HFFc6 (cell line): ENCODE results near the gene PLAGL2. TPM values are rescaled to one million over a fixed set of nuclear protein-coding genes. Genes with fewer than 3 reads are reported as not detected.
A peak's percentile ranks its signal among the peaks of the same experiment; 100 is the strongest.

Experiments
- DNase-seq: peaks from one replicate; pipeline ENCODE4 v3.0.0-alpha.2; 2018
- H3K27ac Mint-ChIP-seq: 2 replicates; pipeline ENCODE4 v1.8.0; 2020; ENCODE audit warnings: mild to moderate bottlenecking, mixed read lengths
- H3K27me3 Mint-ChIP-seq: 2 replicates; pipeline ENCODE4 v1.8.0; 2021; ENCODE audit warnings: mild to moderate bottlenecking, moderate library complexity, mixed read lengths; ENCODE audit not compliant: insufficient read depth
- H3K36me3 Mint-ChIP-seq: 2 replicates; pipeline ENCODE4 v1.8.0; 2021; ENCODE audit warnings: low read depth, mixed read lengths
- H3K4me1 Mint-ChIP-seq: 2 replicates; pipeline ENCODE4 v1.8.0; 2020; ENCODE audit warnings: low read depth, mixed read lengths
- H3K4me3 Mint-ChIP-seq: 2 replicates; pipeline ENCODE4 v1.8.0; 2020; ENCODE audit warnings: mild to moderate bottlenecking, moderate library complexity, mixed read lengths
- H3K9me3 Mint-ChIP-seq: 2 replicates; pipeline ENCODE4 v1.8.0; 2020; ENCODE audit warnings: mild to moderate bottlenecking, mixed read lengths
- total RNA-seq, 6 experiments: library from RNA; stranded (reverse); fragmentation: NEBNext Ultra II Directional; extraction: Animal tissue kit (Norgen Biotek cat#: 25700); gene quantifications; 2 replicates in 1 of 6; 3 replicates in 5 of 6; pipeline ENCODE4 v1.2.3, GENCODE V29; 2021
- TF ChIP-seq, protein P1 (sequence below): fragments of 200-600 bp; sonication (generic); IDR thresholded peaks from 2 replicates; pipeline ENCODE4 v1.5.0; 2021; ENCODE audit warnings: antibody characterized with exemption, mild to moderate bottlenecking

Gene PLAGL2
- total RNA-seq, 6 experiments from 2014 or later, result 8.5 to 11.1 (median 9.5) TPM

DNA sequence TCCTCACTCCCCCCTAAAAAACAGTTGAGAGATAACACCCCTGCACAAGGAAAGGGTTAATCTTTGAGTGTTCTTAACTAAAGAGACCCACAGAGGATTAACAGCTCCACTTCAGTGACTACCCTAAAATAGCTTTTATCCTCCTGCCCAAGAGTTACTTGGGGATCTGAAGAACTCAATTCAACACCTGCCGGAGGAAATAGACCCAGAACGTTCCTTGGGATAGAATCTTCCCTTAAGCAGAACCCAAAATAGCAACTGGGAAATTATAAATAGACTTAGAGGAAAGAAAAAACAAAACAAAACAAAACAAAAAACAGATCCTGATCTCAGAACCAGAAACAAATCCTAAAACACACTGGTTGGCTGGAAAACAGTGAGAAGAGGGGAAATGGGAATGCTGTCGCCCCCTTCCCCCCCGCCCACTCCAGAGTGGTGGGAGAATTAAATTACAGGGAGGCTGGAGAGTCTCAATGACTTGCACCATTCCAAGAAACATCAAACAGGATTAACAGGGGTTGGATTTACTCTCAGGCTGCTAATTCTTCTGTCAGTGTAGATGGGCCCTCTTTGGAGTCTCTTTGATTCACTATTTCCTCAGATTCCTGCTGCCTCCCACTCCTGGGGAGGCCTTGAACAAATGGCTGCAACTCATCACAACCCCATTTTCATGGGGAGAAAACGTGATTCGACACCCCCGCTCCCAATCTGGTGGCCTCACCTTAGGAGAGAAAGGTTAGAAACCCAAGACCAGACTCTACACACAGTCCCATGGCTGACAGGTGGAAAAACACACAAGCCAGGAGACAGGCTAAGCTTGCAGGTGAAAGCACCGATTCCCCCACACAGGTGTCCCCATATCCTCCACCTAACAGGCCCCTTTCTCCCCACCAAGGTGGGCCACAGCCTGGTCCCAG, 1.4 kb downstream of the PLAGL2 start:
- Mint-ChIP-seq H3K4me1 (peaks cover 84% of the 10 kb centered on the region), H3K27ac (peak overlapping the region; percentile 81), H3K36me3 (peaks cover 11% of the 10 kb centered on the region; the same call in 1 of the 2 replicates), H3K27me3 (peaks cover 2% of the 10 kb centered on the region), H3K9me3 (no peaks in the 10 kb centered on the region), H3K4me3 (peak overlapping the region; percentile 98)
- TF ChIP-seq, protein P1, sequence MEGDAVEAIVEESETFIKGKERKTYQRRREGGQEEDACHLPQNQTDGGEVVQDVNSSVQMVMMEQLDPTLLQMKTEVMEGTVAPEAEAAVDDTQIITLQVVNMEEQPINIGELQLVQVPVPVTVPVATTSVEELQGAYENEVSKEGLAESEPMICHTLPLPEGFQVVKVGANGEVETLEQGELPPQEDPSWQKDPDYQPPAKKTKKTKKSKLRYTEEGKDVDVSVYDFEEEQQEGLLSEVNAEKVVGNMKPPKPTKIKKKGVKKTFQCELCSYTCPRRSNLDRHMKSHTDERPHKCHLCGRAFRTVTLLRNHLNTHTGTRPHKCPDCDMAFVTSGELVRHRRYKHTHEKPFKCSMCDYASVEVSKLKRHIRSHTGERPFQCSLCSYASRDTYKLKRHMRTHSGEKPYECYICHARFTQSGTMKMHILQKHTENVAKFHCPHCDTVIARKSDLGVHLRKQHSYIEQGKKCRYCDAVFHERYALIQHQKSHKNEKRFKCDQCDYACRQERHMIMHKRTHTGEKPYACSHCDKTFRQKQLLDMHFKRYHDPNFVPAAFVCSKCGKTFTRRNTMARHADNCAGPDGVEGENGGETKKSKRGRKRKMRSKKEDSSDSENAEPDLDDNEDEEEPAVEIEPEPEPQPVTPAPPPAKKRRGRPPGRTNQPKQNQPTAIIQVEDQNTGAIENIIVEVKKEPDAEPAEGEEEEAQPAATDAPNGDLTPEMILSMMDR, result no peak
- DNase-seq, result no peak

DNA sequence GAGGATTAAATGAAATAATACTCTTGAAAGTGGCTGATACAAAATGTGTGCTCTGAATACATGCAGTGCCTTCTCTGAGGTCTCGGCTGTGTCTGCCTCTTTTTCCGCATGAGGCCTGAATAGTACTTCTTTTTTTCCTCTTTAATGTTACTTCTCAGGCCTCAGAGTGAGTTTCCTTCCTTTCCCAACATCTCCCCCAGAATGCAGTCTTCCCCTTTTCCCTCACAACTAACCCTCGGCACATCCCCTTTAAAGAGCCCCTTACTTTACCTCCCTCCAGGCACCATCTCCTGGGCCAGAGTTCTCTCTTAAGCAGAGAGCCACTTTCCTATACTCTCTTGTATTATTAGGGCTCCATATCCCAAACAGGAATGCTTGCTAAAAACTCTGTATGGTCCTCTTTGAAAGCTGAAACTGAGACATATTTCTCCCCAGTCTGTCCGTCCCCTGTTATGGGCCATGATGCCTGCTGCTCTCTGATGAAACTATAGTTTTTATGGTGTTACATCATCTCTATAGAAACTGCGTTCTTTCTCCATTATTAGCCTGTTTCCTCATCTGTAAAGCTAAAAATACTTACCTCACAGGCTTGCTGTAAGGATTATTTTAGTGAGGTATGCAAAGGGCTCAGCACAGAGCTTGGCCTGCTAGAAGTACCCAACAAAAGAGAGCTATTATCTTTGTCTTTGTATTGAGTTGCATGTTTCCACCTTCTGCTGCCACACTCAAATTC, 2.3 kb downstream of the PLAGL2 start:
- TF ChIP-seq, protein P1, result no peak
- H3K9me3 Mint-ChIP-seq, result no peaks in the 10 kb centered on the region
- H3K4me3 Mint-ChIP-seq, result peak overlapping the region; percentile 98
- DNase-seq, result no peak
- peaks cover 2% of the 10 kb centered on the region for H3K27me3 Mint-ChIP-seq
- peak overlapping the region; percentile 81 for H3K27ac Mint-ChIP-seq
- H3K36me3 Mint-ChIP-seq, result peaks cover 8% of the 10 kb centered on the region; the same call in 1 of the 2 replicates
- peaks cover 79% of the 10 kb centered on the region for H3K4me1 Mint-ChIP-seq

DNA sequence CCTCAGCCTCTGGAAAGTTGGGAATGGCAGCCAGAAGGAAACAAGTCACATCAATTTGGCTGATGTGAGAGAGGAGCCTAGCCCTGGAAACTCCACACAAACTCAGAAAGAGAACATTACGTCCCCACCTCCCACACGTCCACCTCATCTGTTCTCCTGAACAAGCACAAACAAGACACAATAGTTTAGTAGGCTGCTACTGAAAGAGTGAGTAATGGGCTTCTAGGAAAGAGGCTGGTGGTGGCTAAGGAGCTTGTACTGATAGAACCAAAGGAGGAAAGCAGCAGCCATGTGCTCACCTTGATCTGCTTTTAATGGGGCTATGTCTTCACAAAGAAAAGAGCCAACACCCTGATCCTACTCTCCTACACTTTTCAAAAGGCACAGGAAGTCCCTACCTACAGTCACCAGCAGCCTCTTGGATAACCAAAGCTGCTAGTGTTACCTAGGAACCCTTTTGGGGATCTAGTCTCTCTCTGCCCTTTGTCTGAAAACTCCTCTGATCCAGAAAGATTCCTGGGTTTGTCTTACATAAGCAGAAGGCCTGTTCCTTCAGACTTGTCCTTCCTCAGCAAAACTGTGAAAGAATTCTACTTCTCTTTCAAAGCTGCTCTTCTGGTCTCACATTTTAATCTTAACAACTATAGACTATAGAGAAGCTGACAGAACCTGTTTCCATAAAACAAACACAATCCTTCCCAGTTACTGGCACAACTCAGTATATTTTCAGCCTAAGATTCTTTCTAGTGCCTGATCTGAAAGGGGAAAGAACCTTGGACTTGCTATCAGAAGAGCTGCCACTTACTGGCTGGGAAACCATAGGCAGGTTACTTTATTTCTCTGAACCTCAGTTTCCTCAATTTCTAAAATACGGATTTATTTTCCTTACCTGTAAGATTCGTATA, 3.1 kb downstream of the PLAGL2 start:
- TF ChIP-seq, protein P1, result no peak
- no peak overlapping the region for H3K4me3 Mint-ChIP-seq
- peaks cover 2% of the 10 kb centered on the region for H3K27me3 Mint-ChIP-seq
- no peak for DNase-seq
- H3K36me3 Mint-ChIP-seq, result peaks cover 8% of the 10 kb centered on the region; the same call in 1 of the 2 replicates
- peaks cover 71% of the 10 kb centered on the region for H3K4me1 Mint-ChIP-seq
- H3K27ac Mint-ChIP-seq, result peak overlapping the region; percentile 20; the same call in 1 of the 2 replicates
- no peaks in the 10 kb centered on the region for H3K9me3 Mint-ChIP-seq

DNA sequence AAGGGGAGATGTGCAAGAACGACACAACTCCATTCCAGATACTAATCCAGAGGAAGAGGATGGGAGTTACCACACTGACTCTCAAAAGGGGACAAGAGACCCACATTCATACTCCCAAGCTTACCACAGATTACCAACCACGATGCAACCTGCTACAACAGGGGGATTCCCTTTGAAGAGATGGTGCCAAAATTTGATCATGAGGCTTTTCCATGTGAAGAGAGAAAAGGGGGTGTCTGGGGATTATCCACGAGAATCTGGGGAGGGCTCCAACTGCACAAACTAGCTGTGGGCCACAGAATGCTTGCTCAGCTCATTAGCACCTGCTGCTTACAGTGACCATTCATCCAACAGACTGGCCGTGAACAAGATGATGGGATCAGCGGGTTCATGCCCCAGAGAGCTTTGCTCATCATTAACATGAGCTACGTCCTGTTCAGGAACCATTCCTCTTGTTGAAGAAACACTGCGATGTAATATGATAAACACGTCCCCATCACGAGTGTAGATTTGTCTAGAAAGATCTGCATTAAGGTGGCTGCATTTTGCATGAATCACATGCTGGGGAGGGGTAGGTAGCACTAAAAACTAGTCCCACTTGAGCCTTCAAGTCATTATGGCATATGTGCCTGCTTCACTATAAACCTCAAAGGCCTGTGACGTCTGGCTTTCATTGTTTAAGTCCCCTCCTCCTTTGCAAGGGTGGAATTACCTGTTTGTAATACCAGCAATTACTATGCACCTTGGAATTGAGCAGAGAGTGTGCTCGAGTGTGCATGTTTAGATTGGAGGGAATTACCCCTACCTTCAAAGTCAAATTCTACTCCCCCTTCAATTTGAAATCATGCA, 4.0 kb downstream of the PLAGL2 start:
- Mint-ChIP-seq H3K27me3 (peaks cover 2% of the 10 kb centered on the region), H3K4me1 (peaks cover 62% of the 10 kb centered on the region), H3K27ac (no peak overlapping the region), H3K36me3 (peaks cover 8% of the 10 kb centered on the region; the same call in 1 of the 2 replicates), H3K9me3 (no peaks in the 10 kb centered on the region), H3K4me3 (no peak overlapping the region)
- no peak for DNase-seq
- TF ChIP-seq, protein P1, result no peak
